ENCODE results near the gene LBH.

LBH gene

GRCh38 chr2:30277582-30277981 lies 46.2 kb downstream of the LBH start:
- no peak for DNase-seq

GRCh38 chr2:30278419-30278818 lies 47.1 kb downstream of the LBH start:
- no peak for DNase-seq

- DNase-seq = no peak
Observed at GRCh38 chr2:30280596-30281434, 49.5 kb downstream of the LBH start.

GRCh38 chr2:30282081-30282480 lies 50.7 kb downstream of the LBH start:
- no peak for DNase-seq

GRCh38 chr2:30282721-30283120 lies 51.4 kb downstream of the LBH start:
- no peak for DNase-seq

GRCh38 chr2:30283931-30284565 lies 52.7 kb downstream of the LBH start:
- no peak for DNase-seq

- no peak for DNase-seq
Observed at GRCh38 chr2:30285758-30286157, 54.4 kb downstream of the LBH start.

- no peak for DNase-seq
Observed at GRCh38 chr2:30287190-30287840, 56.0 kb downstream of the LBH start.

GRCh38 chr2:30287857-30288513 lies 56.7 kb downstream of the LBH start:
- no peak for DNase-seq

GRCh38 chr2:30288561-30288960 lies 57.2 kb downstream of the LBH start:
- DNase-seq = no peak

GRCh38 chr2:30293303-30293921 lies 62.1 kb downstream of the LBH start:
- no peak for DNase-seq

GRCh38 chr2:30294133-30294532 lies 62.8 kb downstream of the LBH start:
- DNase-seq = no peak

- no peak for DNase-seq
Observed at GRCh38 chr2:30296496-30296895, 65.2 kb downstream of the LBH start.

- DNase-seq = no peak
Observed at GRCh38 chr2:30298302-30298701, 67.0 kb downstream of the LBH start.

- no peak for DNase-seq
Observed at GRCh38 chr2:30300122-30300455, 68.8 kb downstream of the LBH start.

- no peak for DNase-seq
Observed at GRCh38 chr2:30300456-30301221, 69.3 kb downstream of the LBH start.

GRCh38 chr2:30301551-30301950 lies 70.2 kb downstream of the LBH start:
- DNase-seq = no peak

- no peak for DNase-seq
Observed at GRCh38 chr2:30302566-30302965, 71.2 kb downstream of the LBH start.

- no peak for DNase-seq
Observed at GRCh38 chr2:30303095-30303494, 71.8 kb downstream of the LBH start.

- no peak for DNase-seq
Observed at GRCh38 chr2:30305235-30305634, 73.9 kb downstream of the LBH start.

GRCh38 chr2:30306522-30306921 lies 75.2 kb downstream of the LBH start:
- DNase-seq = peak; percentile 6

GRCh38 chr2:30308280-30308679 lies 76.9 kb downstream of the LBH start:
- no peak for DNase-seq

Measured in activated naive CD4-positive, alpha-beta T cell treated with Interleukin-2 at 50 U/mL for 16 hours (primary cell).